Mesenchymal stem cell (in vitro differentiated cells and primary cell): Measurements from ENCODE around the gene FBXL20.

Source experiments
- DNase-seq: peaks from one replicate; pipeline ENCODE4 v3.0.0-alpha.2; 2013
- H2AFZ ChIP-seq: one replicate; pipeline ENCODE4 v1.6.1; 2013; ENCODE audit warnings: low read depth, mild to moderate bottlenecking, control low read depth, inconsistent platforms, low read length, moderate library complexity
- H2AK5ac ChIP-seq: 2 replicates; pipeline ENCODE4 v1.6.1; 2013; ENCODE audit warnings: low read length, moderate library complexity, mild to moderate bottlenecking, inconsistent platforms; ENCODE audit not compliant: severe bottlenecking
- H2BK120ac ChIP-seq: one replicate; pipeline ENCODE4 v1.6.1; 2013; ENCODE audit warnings: low read depth, mild to moderate bottlenecking, inconsistent platforms, low read length, moderate library complexity
- H2BK12ac ChIP-seq, 2 experiments: one replicate each; pipeline ENCODE4 v1.6.1; 2013; ENCODE audit warnings: inconsistent platforms in 2 of 2, low read length in 2 of 2, mild to moderate bottlenecking in 2 of 2, moderate library complexity in 2 of 2, control low read depth in 1 of 2
- H2BK15ac ChIP-seq: one replicate; pipeline ENCODE4 v1.6.1; 2013; ENCODE audit warnings: mild to moderate bottlenecking, low read depth, inconsistent platforms; ENCODE audit not compliant: poor library complexity, severe bottlenecking
- H2BK5ac ChIP-seq: 2 replicates; pipeline ENCODE4 v1.6.1; 2013; ENCODE audit warnings: low read depth, mild to moderate bottlenecking, low read length, control low read depth, inconsistent platforms; ENCODE audit not compliant: poor library complexity, severe bottlenecking
- H3K14ac ChIP-seq, 2 experiments: one replicate each; pipeline ENCODE4 v1.6.1; 2013; ENCODE audit warnings: inconsistent platforms in 2 of 2, low read length in 2 of 2, control low read depth in 1 of 2, mild to moderate bottlenecking in 1 of 2, moderate library complexity in 1 of 2
- H3K18ac ChIP-seq, 2 experiments: one replicate each; pipeline ENCODE4 v1.6.1; 2013; ENCODE audit warnings: inconsistent platforms in 2 of 2, low read length in 2 of 2, control low read depth in 1 of 2, low read depth in 1 of 2, mild to moderate bottlenecking in 1 of 2
- H3K23ac ChIP-seq, 2 experiments: one replicate each; pipeline ENCODE4 v1.6.1; 2013; ENCODE audit warnings: inconsistent platforms in 2 of 2, low read length in 2 of 2, mild to moderate bottlenecking in 2 of 2, moderate library complexity in 2 of 2, control low read depth in 1 of 2
- H3K27ac ChIP-seq: 2 replicates; pipeline ENCODE4 v1.5.1; 2013; ENCODE audit warnings: mild to moderate bottlenecking, moderate library complexity, low read length, control low read depth, inconsistent platforms; ENCODE audit not compliant: poor library complexity, severe bottlenecking
- H3K27me3 ChIP-seq, 2 experiments: 2 replicates each; pipeline versions ENCODE4 v1.6.1 to v1.7.0; 2013; ENCODE audit warnings: low read length in 2 of 2, mild to moderate bottlenecking in 2 of 2, moderate library complexity in 2 of 2, control low read depth in 1 of 2, inconsistent platforms in 1 of 2; ENCODE audit not compliant: control insufficient read depth in 1 of 2, insufficient read depth in 1 of 2
- H3K36me3 ChIP-seq, 2 experiments: 2 replicates each; pipeline versions ENCODE4 v1.6.1 to v1.7.0; 2013; ENCODE audit warnings: low read length in 2 of 2, control low read depth in 1 of 2, inconsistent platforms in 1 of 2, low read depth in 1 of 2, mild to moderate bottlenecking in 1 of 2; ENCODE audit not compliant: insufficient read depth in 2 of 2, control insufficient read depth in 1 of 2
- H3K4ac ChIP-seq, 2 experiments: one replicate each; pipeline ENCODE4 v1.6.1; 2013; ENCODE audit warnings: inconsistent platforms in 2 of 2, low read length in 2 of 2, mild to moderate bottlenecking in 2 of 2, moderate library complexity in 2 of 2, control low read depth in 1 of 2, low read depth in 1 of 2
- H3K4me1 ChIP-seq: 2 replicates; pipeline ENCODE4 v1.6.1; 2013; ENCODE audit warnings: low read depth, low read length, control low read depth; ENCODE audit not compliant: control insufficient read depth, insufficient read depth
- H3K4me2 ChIP-seq: 2 replicates; pipeline ENCODE4 v1.6.1; 2013; ENCODE audit warnings: low read length, mild to moderate bottlenecking, inconsistent platforms; ENCODE audit not compliant: poor library complexity, severe bottlenecking
- H3K4me3 ChIP-seq, 2 experiments: 2 replicates each; pipeline versions ENCODE4 v1.5.1 to v1.7.0; 2013; ENCODE audit warnings: low read length in 2 of 2, mild to moderate bottlenecking in 2 of 2, control low read depth in 1 of 2, low read depth in 1 of 2; ENCODE audit not compliant: insufficient read depth in 1 of 2
- H3K79me1 ChIP-seq: replicated peaks from 2 replicates; pipeline ENCODE4 v1.6.1; 2013; ENCODE audit warnings: mild to moderate bottlenecking, control low read depth, low read length, inconsistent platforms; ENCODE audit not compliant: poor library complexity, severe bottlenecking
- H3K9ac ChIP-seq: 2 replicates; pipeline ENCODE4 v1.7.0; 2013; ENCODE audit warnings: mild to moderate bottlenecking, low read length, moderate library complexity
- H3K9me3 ChIP-seq: 2 replicates; pipeline ENCODE4 v1.7.0; 2013; ENCODE audit warnings: mild to moderate bottlenecking, low read length; ENCODE audit not compliant: control insufficient read depth
- H4K8ac ChIP-seq: one replicate; pipeline ENCODE4 v1.6.1; 2013; ENCODE audit warnings: inconsistent platforms, mild to moderate bottlenecking, low read length, moderate library complexity
- H4K91ac ChIP-seq: one replicate; pipeline ENCODE4 v1.6.1; 2013; ENCODE audit warnings: mild to moderate bottlenecking, low read length, inconsistent platforms
- WGBS: methylation state at CpG from one replicate; pipeline ENCODE4 v1.1.7; 2013; ENCODE audit warnings: mixed read lengths; 5-methylcytosine and 5-hydroxymethylcytosine counted together

Gene FBXL20

DNA sequence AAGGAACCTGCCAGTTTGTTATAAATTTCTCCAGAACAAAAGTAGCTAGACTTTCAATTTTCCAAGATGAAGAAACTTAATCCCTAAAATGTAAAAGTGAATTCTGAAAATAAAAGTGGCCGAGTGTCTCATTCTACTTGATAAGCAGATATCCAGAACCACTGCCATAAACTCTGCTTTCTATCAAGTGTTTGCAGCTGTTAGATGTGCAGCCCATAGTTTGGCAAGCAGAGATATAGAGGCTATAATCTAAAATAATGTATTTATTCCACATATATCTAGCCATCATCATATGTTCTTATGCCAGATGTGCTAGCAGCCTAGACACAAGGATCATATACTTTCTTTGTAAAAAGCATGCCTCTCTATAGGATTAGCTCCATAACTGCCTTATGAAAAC is 14.7 kb upstream of the FBXL20 start:
- H2BK15ac ChIP-seq = no peak overlapping the region
- no peak overlapping the region for H2BK12ac ChIP-seq
- H3K4me1 ChIP-seq = no peaks in the 10 kb centered on the region
- H3K36me3 ChIP-seq = peaks cover 55 to 77% of the 10 kb centered on the region in 2 experiments
- no peak overlapping the region for H3K23ac ChIP-seq
- H3K27me3 ChIP-seq = no peaks in the 10 kb centered on the region
- no peak overlapping the region for H3K4me3 ChIP-seq
- no peak overlapping the region for H3K14ac ChIP-seq
- H2AFZ ChIP-seq = no peak overlapping the region
- no peak overlapping the region for H2BK120ac ChIP-seq
- H4K91ac ChIP-seq = no peak overlapping the region
- H3K18ac ChIP-seq = no peak overlapping the region
- no peak overlapping the region for H2AK5ac ChIP-seq
- H3K4ac ChIP-seq = no peak overlapping the region
- no peak for DNase-seq
- no peak overlapping the region for H3K4me2 ChIP-seq
- no peak overlapping the region for H3K27ac ChIP-seq
- H4K8ac ChIP-seq = no peak overlapping the region
- no peak overlapping the region for H3K9ac ChIP-seq
- peaks cover 20% of the 10 kb centered on the region for H3K79me1 ChIP-seq
- no peaks in the 10 kb centered on the region for H3K9me3 ChIP-seq
- no peak overlapping the region for H2BK5ac ChIP-seq
- WGBS = no CpG with 5 or more reads among the region's 1 CpG

DNA sequence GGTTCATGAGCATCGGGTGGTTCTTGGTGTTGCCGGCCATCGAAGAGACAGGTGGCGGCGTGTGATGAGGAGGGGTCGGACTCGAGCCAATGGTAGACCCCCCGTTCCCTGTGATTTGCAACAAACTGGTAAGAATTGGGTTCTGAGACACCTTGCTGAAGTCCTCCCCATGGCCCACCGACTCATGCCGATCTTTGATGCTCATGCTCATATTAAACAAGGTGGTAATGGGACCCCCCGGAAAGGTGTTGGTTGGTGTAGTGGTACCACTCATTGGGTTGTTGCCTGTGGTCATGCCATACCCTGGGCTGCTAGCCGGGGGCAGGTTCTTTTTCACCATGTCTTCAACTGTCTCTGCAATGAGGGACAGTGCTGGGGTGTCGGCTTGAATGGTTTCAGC is 8.9 kb upstream of the FBXL20 start:
- H3K36me3 ChIP-seq = peaks cover 54 to 83% of the 10 kb centered on the region in 2 experiments
- H3K27me3 ChIP-seq = no peaks in the 10 kb centered on the region
- H3K9ac ChIP-seq = no peak overlapping the region
- H3K18ac ChIP-seq = no peak overlapping the region
- H2BK12ac ChIP-seq = no peak overlapping the region
- no peaks in the 10 kb centered on the region for H3K9me3 ChIP-seq
- no peaks in the 10 kb centered on the region for H3K4me1 ChIP-seq
- no peak overlapping the region for H3K14ac ChIP-seq
- H4K8ac ChIP-seq = no peak overlapping the region
- no peak overlapping the region for H3K4me2 ChIP-seq
- over 99% methylated on average over 13 of the region's 13 CpGs for WGBS
- H3K4ac ChIP-seq = no peak overlapping the region
- no peak overlapping the region for H4K91ac ChIP-seq
- no peak overlapping the region for H2BK15ac ChIP-seq
- H3K4me3 ChIP-seq = no peak overlapping the region
- H3K27ac ChIP-seq = no peak overlapping the region
- H2AFZ ChIP-seq = no peak overlapping the region
- H2AK5ac ChIP-seq = no peak overlapping the region
- no peak for DNase-seq
- H2BK120ac ChIP-seq = no peak overlapping the region
- no peak overlapping the region for H2BK5ac ChIP-seq
- H3K79me1 ChIP-seq = peaks cover 37% of the 10 kb centered on the region
- H3K23ac ChIP-seq = no peak overlapping the region

DNA sequence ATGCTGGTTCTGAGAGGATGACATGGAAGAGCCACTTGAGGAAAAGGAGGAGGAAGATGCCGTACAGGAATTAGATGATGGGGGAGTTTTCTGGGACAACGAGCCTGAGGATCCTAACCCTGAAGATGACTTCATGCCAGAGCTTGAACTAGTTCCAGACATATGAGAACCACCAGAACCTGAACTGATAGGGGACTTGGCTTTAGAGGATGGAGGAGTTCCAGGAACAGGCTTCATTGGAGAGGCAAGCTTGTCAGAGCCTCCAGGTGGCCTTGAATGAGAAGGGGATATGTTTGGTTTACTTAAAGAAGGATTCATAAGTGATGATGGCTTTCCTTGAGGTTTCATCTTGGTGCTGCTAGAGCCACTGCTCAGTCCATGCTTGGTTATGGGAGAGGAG is 6.9 kb upstream of the FBXL20 start:
- WGBS = 100% methylated on average over 2 of the region's 2 CpGs
- Histone ChIP-seq H2BK5ac (no peak overlapping the region), H2BK15ac (no peak overlapping the region), H2AFZ (no peak overlapping the region), H3K18ac (no peak overlapping the region), H2BK120ac (no peak overlapping the region), H3K23ac (no peak overlapping the region), H3K79me1 (peaks cover 34% of the 10 kb centered on the region), H3K4me1 (no peaks in the 10 kb centered on the region), H3K9ac (no peak overlapping the region), H4K8ac (no peak overlapping the region), H2BK12ac (no peak overlapping the region), H3K27me3 (no peaks in the 10 kb centered on the region), H3K4ac (no peak overlapping the region), H3K27ac (no peak overlapping the region), H3K36me3 (peaks cover 43 to 67% of the 10 kb centered on the region in 2 experiments), H3K9me3 (no peaks in the 10 kb centered on the region), H3K14ac (no peak overlapping the region), H3K4me3 (no peak overlapping the region), H2AK5ac (no peak overlapping the region), H4K91ac (no peak overlapping the region), H3K4me2 (no peak overlapping the region)
- no peak for DNase-seq

DNA sequence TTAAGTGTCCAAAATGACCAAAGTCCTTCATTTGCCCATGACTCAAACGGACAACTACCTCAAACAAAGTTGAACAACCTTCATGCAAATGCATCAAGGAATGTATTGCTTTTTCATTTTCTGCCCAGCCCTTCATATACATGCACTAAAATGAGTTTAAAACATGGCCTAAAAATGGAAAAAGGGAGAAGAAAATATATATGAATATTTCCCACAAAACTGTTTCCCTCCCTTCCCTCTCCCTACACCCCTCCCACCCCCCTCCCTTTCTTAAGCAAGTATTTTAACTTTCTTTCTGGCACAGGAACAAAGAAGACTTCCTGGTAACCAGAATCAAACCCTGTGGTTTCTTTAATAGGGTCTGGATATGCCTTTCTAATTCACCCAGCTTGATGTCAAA is 5.5 kb upstream of the FBXL20 start:
- Histone ChIP-seq H2BK15ac (no peak overlapping the region), H4K91ac (no peak overlapping the region), H2AFZ (no peak overlapping the region), H3K9me3 (no peaks in the 10 kb centered on the region), H3K23ac (no peak overlapping the region), H3K4ac (no peak overlapping the region), H3K27ac (no peak overlapping the region), H2AK5ac (no peak overlapping the region), H3K4me3 (no peak overlapping the region), H2BK5ac (no peak overlapping the region), H3K27me3 (no peaks in the 10 kb centered on the region), H2BK12ac (no peak overlapping the region), H3K18ac (no peak overlapping the region), H3K4me1 (no peaks in the 10 kb centered on the region), H2BK120ac (no peak overlapping the region), H3K36me3 (peaks cover 38 to 61% of the 10 kb centered on the region in 2 experiments), H3K9ac (no peak overlapping the region), H3K4me2 (no peak overlapping the region), H3K79me1 (peaks cover 32% of the 10 kb centered on the region), H3K14ac (no peak overlapping the region), H4K8ac (no peak overlapping the region)
- DNase-seq = no peak
- 89% methylated on average over 1 of the region's 1 CpG for WGBS
